B cell (primary cell): Measurements from ENCODE around the gene ACYP1. TPM values are rescaled to one million over a fixed set of nuclear protein-coding genes. Genes with fewer than 3 reads are reported as not detected.

Experiments used
- ATAC-seq: fragments of 200-7000 bp; cut with Tn5 transposase; one replicate; pipeline ENCODE4 v1.10.0; 2021; ENCODE audit warnings: low read depth, mild to moderate bottlenecking, moderate number of reproducible peaks, moderate library complexity
- CTCF ChIA-PET: fragments of 350-600 bp; sonication (Branson Sonifier 250); formaldehyde crosslinking; loops from one replicate; lab custom pipeline; 2021; ENCODE audit warnings: antibody characterized with exemption, inconsistent platforms; lab: Charles Lee
- POLR2A ChIA-PET: fragments of 350-600 bp; sonication (Branson Sonifier 250); formaldehyde crosslinking; loops from one replicate; lab custom pipeline; 2021; ENCODE audit warnings: antibody characterized with exemption; lab: Charles Lee
- DNase-seq: peaks from one replicate; pipeline ENCODE4 v3.0.0; 2013
- H2AFZ ChIP-seq: 2 replicates; pipeline ENCODE4 v1.6.1; 2012; ENCODE audit warnings: mild to moderate bottlenecking, low read depth, low read length; ENCODE audit not compliant: insufficient read depth, poor library complexity, severe bottlenecking
- H3K27ac ChIP-seq, 2 donors: 1 replicate in 1 of 2; 2 replicates in 1 of 2; pipeline ENCODE4 v1.5.1; 2012 to 2013; ENCODE audit warnings: low read length in 2 of 2, mild to moderate bottlenecking in 2 of 2, moderate library complexity in 1 of 2
- H3K27me3 ChIP-seq, 4 experiments: fragments of 200-600 bp in 1 of 4; sonication (generic) in 1 of 4; replicated peaks in 1 of 4; 1 replicate in 2 of 4; 2 replicates in 2 of 4; pipeline versions ENCODE4 v1.6.1 to v1.7.0; 2013 to 2016; ENCODE audit warnings: low read length in 3 of 4, mild to moderate bottlenecking in 2 of 4, mixed read lengths in 1 of 4, moderate library complexity in 1 of 4; ENCODE audit not compliant: insufficient read depth in 4 of 4, control insufficient read depth in 3 of 4; ENCODE audit errors: control extremely low read depth in 1 of 4
- H3K36me3 ChIP-seq, 2 experiments: replicated peaks in 1 of 2; 1 replicate in 1 of 2; 2 replicates in 1 of 2; pipeline versions ENCODE4 v1.6.1 to v1.7.1; 2013; ENCODE audit warnings: low read length in 1 of 2; ENCODE audit not compliant: insufficient read depth in 2 of 2, control insufficient read depth in 1 of 2; ENCODE audit errors: control extremely low read depth in 1 of 2, extremely low read depth in 1 of 2
- H3K4me1 ChIP-seq, 2 donors: fragments of 200-600 bp in 1 of 2; sonication (generic) in 1 of 2; 1 replicate in 1 of 2; 2 replicates in 1 of 2; pipeline versions ENCODE4 v1.5.1 to v1.6.1; 2013 to 2017; ENCODE audit warnings: low read length in 2 of 2; ENCODE audit not compliant: control insufficient read depth in 2 of 2, insufficient read depth in 2 of 2
- H3K4me2 ChIP-seq: replicated peaks from 2 replicates; pipeline ENCODE3; 2012; ENCODE audit warnings: mild to moderate bottlenecking, low read depth, low read length; ENCODE audit not compliant: poor library complexity, severe bottlenecking
- H3K4me3 ChIP-seq, 5 experiments: fragments of 200-600 bp in 1 of 5; sonication (generic) in 1 of 5; 1 replicate in 3 of 5; 2 replicates in 2 of 5; pipeline versions ENCODE4 v1.5.1 to v1.7.0; 2011 to 2016; ENCODE audit warnings: low read length in 4 of 5, mild to moderate bottlenecking in 4 of 5, low read depth in 2 of 5, control low read depth in 1 of 5, moderate library complexity in 1 of 5; ENCODE audit not compliant: insufficient read depth in 1 of 5; ENCODE audit errors: control extremely low read depth in 1 of 5, extremely low read depth in 1 of 5
- H3K79me2 ChIP-seq: fragments of 200-600 bp; sonication (generic); one replicate; pipeline ENCODE4 v1.6.0; 2016; ENCODE audit warnings: low read length; ENCODE audit not compliant: control insufficient read depth, insufficient read depth
- H3K9ac ChIP-seq: fragments of 200-600 bp; sonication (generic); 2 replicates; pipeline ENCODE4 v1.6.1; 2017; ENCODE audit warnings: mild to moderate bottlenecking, low read length, moderate library complexity
- H3K9me3 ChIP-seq, 3 donors: one replicate each; pipeline versions ENCODE4 v1.6.1 to v1.7.1; 2013; ENCODE audit warnings: low read length in 2 of 3; ENCODE audit not compliant: control insufficient read depth in 2 of 3, insufficient read depth in 1 of 3; ENCODE audit errors: control extremely low read depth in 1 of 3
- H4K20me1 ChIP-seq: 2 replicates; pipeline ENCODE4 v1.6.0; 2012; ENCODE audit warnings: mild to moderate bottlenecking, low read length; ENCODE audit not compliant: insufficient read depth, control insufficient read depth, poor library complexity, severe bottlenecking
- H3K27ac Mint-ChIP-seq: one replicate; pipeline ENCODE4 v1.8.0; 2021; ENCODE audit warnings: mixed read lengths
- H3K27me3 Mint-ChIP-seq: one replicate; pipeline ENCODE4 v1.8.0; 2021; ENCODE audit warnings: mixed read lengths
- H3K4me1 Mint-ChIP-seq: one replicate; pipeline ENCODE4 v1.8.0; 2021; ENCODE audit warnings: mixed read lengths
- H3K4me3 Mint-ChIP-seq: one replicate; pipeline ENCODE4 v1.8.0; 2021; ENCODE audit warnings: mixed read lengths
- H3K9me3 Mint-ChIP-seq: one replicate; pipeline ENCODE4 v1.8.0; 2022; ENCODE audit warnings: mixed read lengths; ENCODE audit not compliant: insufficient read depth
- CTCF ChIP-seq: fragments of 200-600 bp; IDR thresholded peaks from one replicate; pipeline ENCODE4 v1.8.0; 2022; ENCODE audit warnings: antibody characterized with exemption, mild to moderate bottlenecking
- EZH2 ChIP-seq: IDR thresholded peaks from 2 replicates; pipeline ENCODE4 v1.6.1; 2012; ENCODE audit warnings: borderline replicate concordance, low read depth, mild to moderate bottlenecking, moderate library complexity, low read length; ENCODE audit not compliant: insufficient read depth, poor library complexity, severe bottlenecking
- WGBS: methylation state at CpG from one replicate; pipeline ENCODE4 v1.1.5; 2013; ENCODE audit warnings: missing lambda C conversion rate; ENCODE audit not compliant: insufficient coverage; 5-methylcytosine and 5-hydroxymethylcytosine counted together
- intact Hi-C: fragments of 100-400 bp; cut with micrococcal nuclease; formaldehyde crosslinking; loops from one replicate; pipeline ENCODE4 v1.10.0; 2022
- polyA plus RNA-seq: library from polyadenylated mRNA; depleted of rRNA; stranded (reverse); fragments of >200 nt; gene quantifications from 2 replicates; pipeline ENCODE4 v1.2.3, GENCODE V29; 2012
- total RNA-seq, 2 donors: library from RNA; stranded (reverse); fragments of 120-200 nt in 1 of 2; gene quantifications; 1 replicate in 1 of 2; 2 replicates in 1 of 2; pipeline versions ENCODE4 v1.2.3 to v1.2.4, GENCODE V29; 2013 to 2022

ACYP1 gene
- total and polyA plus RNA-seq, 2 donors (not counting 1 experiment from before 2014, with no cell fraction given) = 38.3 to 46.7 TPM

GRCh38 chr14:75015496-75015895, 48.3 kb downstream of the ACYP1 start:
- H3K9me3 ChIP-seq = no peaks in the 10 kb centered on the region
- Mint-ChIP-seq H3K4me3 (no peak overlapping the region), H3K4me1 (no peaks in the 10 kb centered on the region), H3K9me3 (no peaks in the 10 kb centered on the region), H3K27ac (no peak overlapping the region), H3K27me3 (no peaks in the 10 kb centered on the region)
- H3K4me3 ChIP-seq = no peak overlapping the region
- no peaks in the 10 kb centered on the region for H3K79me2 ChIP-seq
- no peak overlapping the region for H3K27ac ChIP-seq
- 86% methylated on average over 1 of the region's 5 CpGs for WGBS
- H3K9ac ChIP-seq = no peak overlapping the region
- H2AFZ ChIP-seq = no peak overlapping the region
- no peaks in the 10 kb centered on the region for H4K20me1 ChIP-seq
- peaks cover 7 to 48% of the 10 kb centered on the region in 2 experiments for H3K36me3 ChIP-seq
- POLR2A ChIA-PET = no interaction called here
- H3K4me2 ChIP-seq = no peak overlapping the region
- H3K4me1 ChIP-seq = no peaks in the 10 kb centered on the region
- CTCF ChIA-PET = no interaction called here
- DNase-seq = no peak
- TF ChIP-seq EZH2 = no peak
- no peaks in the 10 kb centered on the region for H3K27me3 ChIP-seq
- intact Hi-C loops = no loop called here
- ATAC-seq = no peak

- WGBS = 100% methylated on average over 5 of the region's 6 CpGs
- no peak for TF ChIP-seq CTCF
- no peaks in the 10 kb centered on the region for H3K9me3 Mint-ChIP-seq
- CTCF ChIA-PET = interaction anchor here (1.6 kb wide), 1 partner anchor 10 kb away, joined by 4 read pairs; no protein-coding TSS in a partner anchor
- Histone ChIP-seq H3K79me2 (no peaks in the 10 kb centered on the region), H3K4me1 (no peaks in the 10 kb centered on the region), H3K27ac (no peak overlapping the region), H4K20me1 (no peaks in the 10 kb centered on the region), H3K4me3 (no peak overlapping the region), H3K9me3 (no peaks in the 10 kb centered on the region), H3K36me3 (peaks cover 6 to 57% of the 10 kb centered on the region in 2 experiments), H3K9ac (no peak overlapping the region), H2AFZ (no peak overlapping the region), H3K4me2 (no peak overlapping the region), H3K27me3 (no peaks in the 10 kb centered on the region)
- intact Hi-C loops = no loop called here
- H3K4me3 Mint-ChIP-seq = no peak overlapping the region
- H3K27me3 Mint-ChIP-seq = no peaks in the 10 kb centered on the region
- no peak for ATAC-seq
- no peaks in the 10 kb centered on the region for H3K4me1 Mint-ChIP-seq
- H3K27ac Mint-ChIP-seq = peak overlapping the region; percentile 43
- POLR2A ChIA-PET = no interaction called here
- no peak for DNase-seq
Observed at GRCh38 chr14:75013290-75013689, 50.5 kb downstream of the ACYP1 start.
